SK-N-SH treated with all-trans-retinoic acid at 6 μM for 48 hours (cell line): ENCODE results near the gene ANK2.

Experiments
- CSDC2 ChIP-seq: fragments of 250-450 bp; sonication (Bioruptor Pico); IDR thresholded peaks from 2 replicates; pipeline ENCODE4 v1.5.0; 2020; ENCODE audit warnings: mild to moderate bottlenecking, moderate library complexity
- OSR1 ChIP-seq: fragments of 250-450 bp; sonication (Bioruptor Pico); IDR thresholded peaks from 2 replicates; pipeline ENCODE4 v1.8.0; 2022; ENCODE audit warnings: moderate library complexity, mild to moderate bottlenecking, inconsistent platforms
- SNAI2 ChIP-seq: fragments of 250-450 bp; sonication (Bioruptor Pico); IDR thresholded peaks from 2 replicates; pipeline ENCODE4 v1.5.0; 2020; ENCODE audit warnings: mild to moderate bottlenecking, moderate library complexity
- TCF4 ChIP-seq: fragments of 250-450 bp; sonication (Bioruptor Pico); IDR thresholded peaks from 2 replicates; pipeline ENCODE4 v1.8.0; 2021; ENCODE audit warnings: mild to moderate bottlenecking, moderate library complexity, borderline replicate concordance
- ZFP30 ChIP-seq: fragments of 450-650 bp; formaldehyde crosslinking; IDR thresholded peaks from 2 replicates; pipeline ENCODE4 v1.5.0; 2022; ENCODE audit warnings: mild to moderate bottlenecking, moderate library complexity
- TF ChIP-seq, protein P1 (sequence below): fragments of 250-450 bp; sonication (Bioruptor Pico); IDR thresholded peaks from 2 replicates; pipeline ENCODE4 v1.5.1; 2020; ENCODE audit warnings: low read depth, mild to moderate bottlenecking, moderate library complexity
- TF ChIP-seq, protein P2 (sequence below): fragments of 250-450 bp; sonication (Bioruptor Pico); IDR thresholded peaks from 2 replicates; pipeline ENCODE4 v1.8.0; 2021; ENCODE audit warnings: low read depth, mild to moderate bottlenecking, moderate library complexity, borderline replicate concordance
- TF ChIP-seq, protein P3 (sequence below): fragments of 250-450 bp; sonication (Bioruptor Pico); IDR thresholded peaks from 2 replicates; pipeline ENCODE4 v1.5.0; 2020; ENCODE audit warnings: mild to moderate bottlenecking, moderate library complexity

DNA sequence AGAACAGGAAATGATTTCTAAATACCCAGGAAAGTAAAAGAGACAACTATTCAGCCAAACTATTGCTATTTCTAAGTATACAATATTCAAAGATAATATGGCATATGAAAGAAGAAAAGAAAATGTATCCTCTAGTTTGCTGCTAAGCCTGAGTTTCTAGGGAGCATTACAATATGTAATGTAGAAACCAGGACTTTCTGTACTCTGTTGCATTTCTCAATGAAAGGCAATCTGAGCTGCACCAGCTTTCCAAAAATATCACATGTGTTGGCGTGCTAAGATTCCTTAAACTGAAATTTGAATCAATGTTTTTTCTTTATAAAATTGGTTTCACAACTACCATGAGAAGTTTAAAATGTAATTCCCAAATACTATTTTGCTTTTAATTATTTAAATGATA lies 129.6 kb downstream of the ANK2 start:
- TF ChIP-seq, protein P1, sequence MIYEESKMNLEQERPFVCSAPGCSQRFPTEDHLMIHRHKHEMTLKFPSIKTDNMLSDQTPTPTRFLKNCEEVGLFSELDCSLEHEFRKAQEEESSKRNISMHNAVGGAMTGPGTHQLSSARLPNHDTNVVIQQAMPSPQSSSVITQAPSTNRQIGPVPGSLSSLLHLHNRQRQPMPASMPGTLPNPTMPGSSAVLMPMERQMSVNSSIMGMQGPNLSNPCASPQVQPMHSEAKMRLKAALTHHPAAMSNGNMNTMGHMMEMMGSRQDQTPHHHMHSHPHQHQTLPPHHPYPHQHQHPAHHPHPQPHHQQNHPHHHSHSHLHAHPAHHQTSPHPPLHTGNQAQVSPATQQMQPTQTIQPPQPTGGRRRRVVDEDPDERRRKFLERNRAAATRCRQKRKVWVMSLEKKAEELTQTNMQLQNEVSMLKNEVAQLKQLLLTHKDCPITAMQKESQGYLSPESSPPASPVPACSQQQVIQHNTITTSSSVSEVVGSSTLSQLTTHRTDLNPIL (CRISPR knock-in tag): no peak
- TF ChIP-seq, protein P2, sequence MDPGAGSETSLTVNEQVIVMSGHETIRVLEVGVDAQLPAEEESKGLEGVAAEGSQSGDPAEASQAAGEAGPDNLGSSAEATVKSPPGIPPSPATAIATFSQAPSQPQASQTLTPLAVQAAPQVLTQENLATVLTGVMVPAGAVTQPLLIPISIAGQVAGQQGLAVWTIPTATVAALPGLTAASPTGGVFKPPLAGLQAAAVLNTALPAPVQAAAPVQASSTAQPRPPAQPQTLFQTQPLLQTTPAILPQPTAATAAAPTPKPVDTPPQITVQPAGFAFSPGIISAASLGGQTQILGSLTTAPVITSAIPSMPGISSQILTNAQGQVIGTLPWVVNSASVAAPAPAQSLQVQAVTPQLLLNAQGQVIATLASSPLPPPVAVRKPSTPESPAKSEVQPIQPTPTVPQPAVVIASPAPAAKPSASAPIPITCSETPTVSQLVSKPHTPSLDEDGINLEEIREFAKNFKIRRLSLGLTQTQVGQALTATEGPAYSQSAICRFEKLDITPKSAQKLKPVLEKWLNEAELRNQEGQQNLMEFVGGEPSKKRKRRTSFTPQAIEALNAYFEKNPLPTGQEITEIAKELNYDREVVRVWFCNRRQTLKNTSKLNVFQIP (CRISPR knock-in tag): no peak
- TF ChIP-seq OSR1 (CRISPR knock-in tag): no peak
- no peak for TF ChIP-seq ZFP30
- TF ChIP-seq, protein P3, sequence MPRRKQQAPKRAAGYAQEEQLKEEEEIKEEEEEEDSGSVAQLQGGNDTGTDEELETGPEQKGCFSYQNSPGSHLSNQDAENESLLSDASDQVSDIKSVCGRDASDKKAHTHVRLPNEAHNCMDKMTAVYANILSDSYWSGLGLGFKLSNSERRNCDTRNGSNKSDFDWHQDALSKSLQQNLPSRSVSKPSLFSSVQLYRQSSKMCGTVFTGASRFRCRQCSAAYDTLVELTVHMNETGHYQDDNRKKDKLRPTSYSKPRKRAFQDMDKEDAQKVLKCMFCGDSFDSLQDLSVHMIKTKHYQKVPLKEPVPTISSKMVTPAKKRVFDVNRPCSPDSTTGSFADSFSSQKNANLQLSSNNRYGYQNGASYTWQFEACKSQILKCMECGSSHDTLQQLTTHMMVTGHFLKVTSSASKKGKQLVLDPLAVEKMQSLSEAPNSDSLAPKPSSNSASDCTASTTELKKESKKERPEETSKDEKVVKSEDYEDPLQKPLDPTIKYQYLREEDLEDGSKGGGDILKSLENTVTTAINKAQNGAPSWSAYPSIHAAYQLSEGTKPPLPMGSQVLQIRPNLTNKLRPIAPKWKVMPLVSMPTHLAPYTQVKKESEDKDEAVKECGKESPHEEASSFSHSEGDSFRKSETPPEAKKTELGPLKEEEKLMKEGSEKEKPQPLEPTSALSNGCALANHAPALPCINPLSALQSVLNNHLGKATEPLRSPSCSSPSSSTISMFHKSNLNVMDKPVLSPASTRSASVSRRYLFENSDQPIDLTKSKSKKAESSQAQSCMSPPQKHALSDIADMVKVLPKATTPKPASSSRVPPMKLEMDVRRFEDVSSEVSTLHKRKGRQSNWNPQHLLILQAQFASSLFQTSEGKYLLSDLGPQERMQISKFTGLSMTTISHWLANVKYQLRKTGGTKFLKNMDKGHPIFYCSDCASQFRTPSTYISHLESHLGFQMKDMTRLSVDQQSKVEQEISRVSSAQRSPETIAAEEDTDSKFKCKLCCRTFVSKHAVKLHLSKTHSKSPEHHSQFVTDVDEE (CRISPR knock-in tag): no peak
- no peak for TF ChIP-seq SNAI2 (CRISPR knock-in tag)
- TF ChIP-seq CSDC2 (CRISPR knock-in tag): no peak
- no peak for TF ChIP-seq TCF4
